ENCODE data around the gene CHD6.

Gene CHD6

GRCh38 chr20:41470362-41471095 is 147.6 kb downstream of the CHD6 start:
- no peak for DNase-seq (ENCODE audit: low spot score)

GRCh38 chr20:41469868-41470267 is 148.3 kb downstream of the CHD6 start:
- DNase-seq (ENCODE audit: low spot score), result no peak

GRCh38 chr20:41468994-41469600 is 149.1 kb downstream of the CHD6 start:
- DNase-seq (ENCODE audit: low spot score), result no peak

- no peak for DNase-seq (ENCODE audit: low spot score)
These were observed 150.5 kb downstream of the CHD6 start for GRCh38 chr20:41467690-41468089.

- DNase-seq (ENCODE audit: low spot score), result no peak
These were observed 151.0 kb downstream of the CHD6 start for GRCh38 chr20:41467220-41467619.

- no peak for DNase-seq (ENCODE audit: low spot score)
These were observed 154.6 kb downstream of the CHD6 start for GRCh38 chr20:41463567-41463966.

GRCh38 chr20:41462372-41463161 is 155.6 kb downstream of the CHD6 start:
- no peak for DNase-seq (ENCODE audit: low spot score)

- no peak for DNase-seq (ENCODE audit: low spot score)
These were observed 159.4 kb downstream of the CHD6 start for GRCh38 chr20:41458761-41459160.

GRCh38 chr20:41457173-41457857 is 160.9 kb downstream of the CHD6 start:
- DNase-seq (ENCODE audit: low spot score), result no peak

- no peak for DNase-seq (ENCODE audit: low spot score)
These were observed 161.8 kb downstream of the CHD6 start for GRCh38 chr20:41456351-41456750.

- DNase-seq (ENCODE audit: low spot score), result no peak
These were observed 163.9 kb downstream of the CHD6 start for GRCh38 chr20:41454250-41454649.

GRCh38 chr20:41453010-41453950 is 164.9 kb downstream of the CHD6 start:
- no peak for DNase-seq (ENCODE audit: low spot score)

- no peak for DNase-seq (ENCODE audit: low spot score)
These were observed 166.0 kb downstream of the CHD6 start for GRCh38 chr20:41452226-41452625.

GRCh38 chr20:41447006-41447405 is 171.2 kb downstream of the CHD6 start:
- DNase-seq (ENCODE audit: low spot score), result no peak

- no peak for DNase-seq (ENCODE audit: low spot score)
These were observed 171.7 kb downstream of the CHD6 start for GRCh38 chr20:41446456-41446855.

- no peak for DNase-seq (ENCODE audit: low spot score)
These were observed 173.4 kb downstream of the CHD6 start for GRCh38 chr20:41444821-41445220.

GRCh38 chr20:41443691-41444090 is 174.5 kb downstream of the CHD6 start:
- DNase-seq (ENCODE audit: low spot score), result peak; percentile 28

GRCh38 chr20:41440882-41441281 is 177.3 kb downstream of the CHD6 start:
- peak; percentile 8 for DNase-seq (ENCODE audit: low spot score)

- no peak for DNase-seq (ENCODE audit: low spot score)
These were observed 180.3 kb downstream of the CHD6 start for GRCh38 chr20:41437836-41438235.

GRCh38 chr20:41436679-41437078 is 181.5 kb downstream of the CHD6 start:
- no peak for DNase-seq (ENCODE audit: low spot score)

GRCh38 chr20:41433203-41433602 is 185.0 kb downstream of the CHD6 start:
- no peak for DNase-seq (ENCODE audit: low spot score)

All from pons (tissue), 1 donor.